ENCODE results near the gene ATG5. TPM values are rescaled to one million over a fixed set of nuclear protein-coding genes. Genes with fewer than 3 reads are reported as not detected.

Gene ATG5
- total and polyA plus RNA-seq, 2 donors from 2014 or later, result 26.5 to 31.6 TPM

- Histone ChIP-seq H3K27ac (ENCODE audit: low read depth in 2 of 2, low read length in 2 of 2) (no peak overlapping the region), H3K9me3 (ENCODE audit: control insufficient read depth in 2 of 3, insufficient read depth in 1 of 3, low read length in 3 of 3) (no peaks in the 10 kb centered on the region), H3K4me1 (ENCODE audit: control insufficient read depth in 2 of 3, insufficient read depth in 2 of 3, low read depth in 1 of 3, low read length in 3 of 3) (no peaks in the 10 kb centered on the region), H3K9ac (ENCODE audit: low read length in 3 of 3) (no peak overlapping the region), H3K4me3 (ENCODE audit: low read length in 3 of 3) (no peak overlapping the region), H3K27me3 (ENCODE audit: control insufficient read depth, insufficient read depth, low read length) (no peaks in the 10 kb centered on the region), H3K36me3 (ENCODE audit: control insufficient read depth in 2 of 3, insufficient read depth in 3 of 3, low read length in 3 of 3) (peaks cover 0 to 2% (median 0%) of the 10 kb centered on the region in 3 donors)
- no peak for TF ChIP-seq CTCF (IDR thresholded peaks at IDR 0.05; ENCODE audit: borderline replicate concordance, extremely low read depth, insufficient read depth)
- no peak for DNase-seq
- intact Hi-C loops (cut with DNase I), result no loop called here
- FAIRE-seq, result no peak
Measured at GRCh38 chr6:106204961-106205360, 120.6 kb downstream of the ATG5 start.

GRCh38 chr6:106199998-106200397, 125.6 kb downstream of the ATG5 start:
- Histone ChIP-seq H3K4me1 (ENCODE audit: control insufficient read depth in 2 of 3, insufficient read depth in 2 of 3, low read depth in 1 of 3, low read length in 3 of 3) (no peaks in the 10 kb centered on the region), H3K9ac (ENCODE audit: low read length in 3 of 3) (no peak overlapping the region), H3K9me3 (ENCODE audit: control insufficient read depth in 2 of 3, insufficient read depth in 1 of 3, low read length in 3 of 3) (no peaks in the 10 kb centered on the region), H3K27me3 (ENCODE audit: control insufficient read depth, insufficient read depth, low read length) (no peaks in the 10 kb centered on the region), H3K4me3 (ENCODE audit: low read length in 3 of 3) (no peak overlapping the region), H3K27ac (ENCODE audit: low read depth in 2 of 2, low read length in 2 of 2) (no peak overlapping the region), H3K36me3 (ENCODE audit: control insufficient read depth in 2 of 3, insufficient read depth in 3 of 3, low read length in 3 of 3) (peaks cover 0 to 4% (median 0%) of the 10 kb centered on the region in 3 donors)
- no peak for DNase-seq
- no peak for TF ChIP-seq CTCF (IDR thresholded peaks at IDR 0.05; ENCODE audit: borderline replicate concordance, extremely low read depth, insufficient read depth)
- intact Hi-C loops (cut with DNase I), result no loop called here
- FAIRE-seq, result no peak

DNA sequence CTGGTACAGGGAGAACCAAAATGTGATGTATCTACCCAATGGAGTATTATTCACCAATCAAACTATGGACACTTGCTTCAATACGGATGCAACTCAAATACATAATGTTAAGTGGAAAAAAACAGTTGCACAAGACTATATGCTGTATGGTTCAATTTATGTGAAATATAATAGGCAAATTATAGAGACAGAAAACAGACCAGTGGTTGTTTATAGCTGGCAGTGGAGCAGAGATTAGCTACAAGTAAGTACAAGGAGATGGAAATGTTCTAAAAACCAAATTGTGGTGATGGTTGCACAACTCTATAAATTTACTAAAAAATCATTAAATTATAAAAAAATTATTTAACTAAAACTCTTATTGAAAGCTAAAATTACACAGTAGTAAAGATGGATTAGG, 126.2 kb downstream of the ATG5 start:
- Histone ChIP-seq H3K9ac (ENCODE audit: low read length in 3 of 3) (no peak overlapping the region), H3K9me3 (ENCODE audit: control insufficient read depth in 2 of 3, insufficient read depth in 1 of 3, low read length in 3 of 3) (no peaks in the 10 kb centered on the region), H3K27ac (ENCODE audit: low read depth in 2 of 2, low read length in 2 of 2) (no peak overlapping the region), H3K4me1 (ENCODE audit: control insufficient read depth in 2 of 3, insufficient read depth in 2 of 3, low read depth in 1 of 3, low read length in 3 of 3) (no peaks in the 10 kb centered on the region), H3K4me3 (ENCODE audit: low read length in 3 of 3) (no peak overlapping the region), H3K36me3 (ENCODE audit: control insufficient read depth in 2 of 3, insufficient read depth in 3 of 3, low read length in 3 of 3) (peaks cover 0 to 4% (median 0%) of the 10 kb centered on the region in 3 donors), H3K27me3 (ENCODE audit: control insufficient read depth, insufficient read depth, low read length) (no peaks in the 10 kb centered on the region)
- no peak for DNase-seq
- FAIRE-seq, result peak; percentile 42
- TF ChIP-seq CTCF (IDR thresholded peaks at IDR 0.05; ENCODE audit: borderline replicate concordance, extremely low read depth, insufficient read depth), result no peak
- intact Hi-C loops (cut with DNase I), result no loop called here

GRCh38 chr6:106197441-106197840, 128.1 kb downstream of the ATG5 start:
- H3K9me3 ChIP-seq (ENCODE audit: control insufficient read depth in 2 of 3, insufficient read depth in 1 of 3, low read length in 3 of 3), result no peaks in the 10 kb centered on the region
- DNase-seq (no peak), FAIRE-seq (no peak)
- no peaks in the 10 kb centered on the region for H3K27me3 ChIP-seq (ENCODE audit: control insufficient read depth, insufficient read depth, low read length)
- H3K4me1 ChIP-seq (ENCODE audit: control insufficient read depth in 2 of 3, insufficient read depth in 2 of 3, low read depth in 1 of 3, low read length in 3 of 3), result no peaks in the 10 kb centered on the region
- no peak overlapping the region for H3K27ac ChIP-seq (ENCODE audit: low read depth in 2 of 2, low read length in 2 of 2)
- TF ChIP-seq CTCF (IDR thresholded peaks at IDR 0.05; ENCODE audit: borderline replicate concordance, extremely low read depth, insufficient read depth), result no peak
- H3K9ac ChIP-seq (ENCODE audit: low read length in 3 of 3), result no peak overlapping the region
- H3K4me3 ChIP-seq (ENCODE audit: low read length in 3 of 3), result no peak overlapping the region
- intact Hi-C loops (cut with DNase I), result no loop called here
- peaks cover 0 to 4% (median 0%) of the 10 kb centered on the region in 3 donors for H3K36me3 ChIP-seq (ENCODE audit: control insufficient read depth in 2 of 3, insufficient read depth in 3 of 3, low read length in 3 of 3)

Measured in kidney (tissue), 14 donors.